GM19397 (cell line): ENCODE results near the gene METTL17.
"Not testable (repeated sequence)": the region's sequence is repeated elsewhere in the genome, so short reads cannot be mapped to it uniquely, and the experiment has no call there.

Source experiments
- ATAC-seq: cut with Tn5 transposase; IDR thresholded peaks from one replicate; pipeline ENCODE4 v1.9.1; 2021; ENCODE audit warnings: mild to moderate bottlenecking, moderate library complexity; ENCODE audit not compliant: unreplicated experiment

Gene METTL17, protein sequence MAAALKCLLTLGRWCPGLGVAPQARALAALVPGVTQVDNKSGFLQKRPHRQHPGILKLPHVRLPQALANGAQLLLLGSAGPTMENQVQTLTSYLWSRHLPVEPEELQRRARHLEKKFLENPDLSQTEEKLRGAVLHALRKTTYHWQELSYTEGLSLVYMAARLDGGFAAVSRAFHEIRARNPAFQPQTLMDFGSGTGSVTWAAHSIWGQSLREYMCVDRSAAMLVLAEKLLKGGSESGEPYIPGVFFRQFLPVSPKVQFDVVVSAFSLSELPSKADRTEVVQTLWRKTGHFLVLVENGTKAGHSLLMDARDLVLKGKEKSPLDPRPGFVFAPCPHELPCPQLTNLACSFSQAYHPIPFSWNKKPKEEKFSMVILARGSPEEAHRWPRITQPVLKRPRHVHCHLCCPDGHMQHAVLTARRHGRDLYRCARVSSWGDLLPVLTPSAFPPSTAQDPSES

DNA sequence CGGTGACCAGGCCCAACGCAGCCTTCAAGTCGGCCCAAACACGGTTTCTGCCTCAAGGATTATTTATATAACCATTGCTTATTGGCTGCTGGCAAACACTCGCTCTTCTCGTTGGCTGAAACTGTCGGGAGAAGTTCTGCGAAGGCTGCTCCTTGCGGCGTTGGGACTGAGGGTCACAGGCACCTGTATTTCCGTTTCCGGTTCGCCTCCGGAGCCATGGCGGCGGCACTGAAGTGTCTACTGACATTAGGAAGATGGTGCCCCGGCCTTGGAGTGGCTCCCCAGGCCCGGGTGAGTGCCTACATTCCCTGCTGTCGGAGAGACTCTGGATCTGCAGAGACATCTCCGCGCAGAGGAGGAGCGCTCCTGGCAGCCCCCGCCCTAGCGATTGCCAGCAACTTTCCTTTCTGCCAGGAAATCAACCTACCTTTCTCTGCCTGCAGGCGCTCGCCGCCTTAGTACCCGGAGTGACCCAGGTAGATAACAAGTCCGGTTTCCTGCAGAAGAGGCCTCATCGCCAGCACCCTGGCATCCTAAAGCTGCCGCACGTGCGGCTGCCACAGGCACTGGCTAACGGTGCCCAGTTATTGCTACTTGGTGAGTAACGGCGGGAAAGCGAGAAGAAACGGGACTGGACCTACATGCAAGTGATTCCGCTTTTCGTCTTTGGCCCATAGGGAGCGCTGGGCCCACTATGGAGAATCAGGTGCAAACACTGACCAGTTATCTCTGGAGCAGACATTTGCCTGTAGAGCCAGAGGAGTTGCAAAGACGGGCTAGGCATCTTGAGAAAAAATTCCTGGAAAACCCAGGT is at the start of gene METTL17:
Gene METTL17, plus strand, starts transcription at position 194 of the 814 bp plus-strand sequence. Its CDS starts 23 bp downstream, at position 217.
- ATAC-seq: peak; percentile 98

DNA sequence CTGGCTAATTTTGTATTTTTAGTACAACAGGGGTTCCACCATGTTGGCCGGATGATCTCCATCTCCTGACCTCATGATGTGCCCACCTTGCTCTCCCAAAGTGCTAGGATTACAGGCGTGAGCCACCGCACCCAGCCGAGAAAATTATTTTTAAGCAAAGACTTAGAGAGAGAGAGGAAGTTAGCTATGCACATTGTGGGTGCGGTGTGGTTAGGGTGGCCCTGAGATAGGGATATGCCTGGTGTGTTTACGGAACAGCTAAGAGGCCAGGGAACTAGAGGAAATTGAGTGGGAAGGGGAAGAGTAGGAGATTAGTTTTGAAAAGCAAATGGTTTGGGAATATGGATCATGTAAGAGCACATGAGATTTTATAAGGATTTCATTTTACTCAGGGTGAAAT is 44.6 kb upstream of the METTL17 start:
- ATAC-seq: not testable (repeated sequence)

DNA sequence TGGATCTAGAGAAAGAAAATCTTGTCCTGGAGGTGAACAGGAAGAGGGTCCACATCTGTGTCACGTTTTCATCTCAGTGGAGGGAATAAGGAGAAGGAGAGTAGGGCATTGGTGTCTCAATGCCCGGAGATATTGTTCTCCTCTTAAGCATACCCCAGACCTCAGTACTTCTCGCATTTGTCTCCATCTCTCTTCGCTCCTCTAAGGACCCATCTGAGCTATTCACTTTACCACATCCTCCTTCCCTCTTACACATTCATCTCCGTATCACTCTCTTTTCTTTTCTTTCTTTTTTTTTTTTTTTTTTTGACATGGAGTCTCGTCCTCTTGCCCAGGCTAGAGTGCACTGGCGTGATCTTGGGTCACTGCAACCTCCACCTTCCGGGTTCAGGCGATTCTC is 43.1 kb upstream of the METTL17 start:
- not testable (repeated sequence) for ATAC-seq

DNA sequence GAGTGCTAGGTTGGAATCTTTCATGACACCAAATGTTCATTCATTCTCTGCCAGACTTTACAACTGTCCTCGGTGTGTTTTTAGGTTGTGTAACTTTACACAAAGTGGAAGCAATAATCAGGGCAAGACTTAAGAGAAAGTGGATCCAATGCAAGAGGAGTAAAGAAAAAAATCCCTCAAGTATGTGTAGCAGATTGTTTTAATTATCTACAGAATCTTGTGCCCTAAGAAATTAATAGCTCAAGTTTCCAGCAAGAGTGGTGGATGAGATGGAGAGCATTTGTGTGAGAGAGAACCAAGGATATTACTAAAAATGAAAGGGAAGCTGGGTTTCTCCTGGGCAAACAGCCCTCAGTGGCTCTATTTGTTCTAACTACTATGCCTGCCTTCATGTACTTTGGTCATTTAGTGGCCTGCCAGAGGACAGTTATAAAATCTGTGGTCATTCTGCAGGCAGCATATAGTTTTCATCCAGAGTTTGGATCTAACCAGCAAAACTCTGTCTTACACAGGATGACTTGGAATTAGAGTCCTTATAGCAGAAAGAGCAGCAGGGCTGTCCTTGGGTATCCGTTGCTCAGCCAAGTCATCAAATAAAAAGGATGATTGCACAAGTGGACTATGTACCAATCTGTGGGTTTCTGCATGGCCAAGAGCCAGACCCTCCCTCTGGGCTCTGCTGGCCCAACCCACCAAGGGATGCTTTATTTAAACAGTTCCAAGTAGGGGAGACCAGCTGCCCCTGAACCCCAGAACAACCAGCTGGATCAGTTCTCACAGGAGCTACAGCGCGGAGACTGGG is 34.8 kb upstream of the METTL17 start, which contains the start of gene RNASE2:
Gene RNASE2, plus strand, starts transcription at position 752 of the 802 bp plus-strand sequence. CDS start 285 bp downstream, outside the sequence.
- ATAC-seq: not testable (repeated sequence)

DNA sequence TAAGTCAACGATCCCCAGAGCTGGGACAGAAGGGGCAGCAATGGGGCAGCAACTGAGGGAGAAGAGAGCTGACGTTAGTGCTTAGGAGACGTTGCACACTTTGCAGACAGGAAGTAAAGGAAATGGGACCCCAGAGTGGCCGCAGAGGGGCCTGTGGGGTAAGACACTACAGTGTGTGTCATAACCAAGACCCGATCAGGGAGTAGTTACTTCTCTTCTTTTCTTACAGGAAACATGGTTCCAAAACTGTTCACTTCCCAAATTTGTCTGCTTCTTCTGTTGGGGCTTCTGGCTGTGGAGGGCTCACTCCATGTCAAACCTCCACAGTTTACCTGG is 34.3 kb upstream of the METTL17 start:
- not testable (repeated sequence) for ATAC-seq

DNA sequence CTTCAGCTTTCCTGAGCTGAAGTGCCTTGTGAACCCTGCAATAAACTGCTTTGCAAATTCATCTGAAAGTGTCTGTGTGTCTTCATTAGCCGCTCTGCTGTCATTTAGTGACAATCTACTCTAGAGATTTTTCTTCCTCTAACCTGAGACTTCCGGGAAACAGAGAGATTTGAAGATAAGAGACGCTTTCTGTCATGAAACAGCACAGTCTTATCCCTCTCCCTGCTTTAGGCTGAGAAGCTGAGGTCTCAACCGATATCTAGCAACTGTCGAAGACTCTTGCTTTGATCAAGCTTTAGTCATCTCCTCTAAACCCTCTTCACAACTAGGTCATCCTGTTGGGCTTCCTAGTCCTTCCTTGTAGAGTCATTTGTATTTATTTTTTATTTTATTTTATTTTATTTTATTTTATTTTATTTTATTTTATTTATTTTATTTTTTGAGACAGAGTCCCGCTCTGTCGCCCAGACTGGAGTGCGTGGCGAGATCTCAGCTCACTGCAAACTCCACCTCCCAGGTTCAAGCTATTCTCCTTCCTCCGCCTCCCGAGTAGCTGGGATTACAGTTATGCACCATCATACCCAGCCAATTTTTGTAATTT is 33.3 kb upstream of the METTL17 start:
- ATAC-seq: no peak

DNA sequence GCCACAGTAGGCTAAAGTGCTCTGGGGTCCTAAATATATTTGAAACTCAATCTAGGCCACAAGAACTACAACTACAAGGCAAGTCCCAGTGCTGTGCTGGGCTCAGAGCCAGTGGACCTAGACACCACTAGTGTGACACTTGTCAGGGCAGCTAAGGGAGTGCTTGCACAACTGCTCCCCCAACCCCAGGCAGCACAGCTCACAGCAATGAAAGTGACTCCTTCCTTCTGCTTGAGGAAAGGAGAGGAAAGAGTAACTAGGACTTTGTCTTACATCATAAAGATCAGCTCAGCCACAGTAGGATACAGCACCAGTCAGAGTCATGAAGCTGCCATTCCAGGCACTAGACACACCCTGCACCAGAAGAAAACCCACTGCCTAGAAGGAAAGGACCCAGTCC is 30.8 kb upstream of the METTL17 start:
- ATAC-seq: not testable (repeated sequence)

DNA sequence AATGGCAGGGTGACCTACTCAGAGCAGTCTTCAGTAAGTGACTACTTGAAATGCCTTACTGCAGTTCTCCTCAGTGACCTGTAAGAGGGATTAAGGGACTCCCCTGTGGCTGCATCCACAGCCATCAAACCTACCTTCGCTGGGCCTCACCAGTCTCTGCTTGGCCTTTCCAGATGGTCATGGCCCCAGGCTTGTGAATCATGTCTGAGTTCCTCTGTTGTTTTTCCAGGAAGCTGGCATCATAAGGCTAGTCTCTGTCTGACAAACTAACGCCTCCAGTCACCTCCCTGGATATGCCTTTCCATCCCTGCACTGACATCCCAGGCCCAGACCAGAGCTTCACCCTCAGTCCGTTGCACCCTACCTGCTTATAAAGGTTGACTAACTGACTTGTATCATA is 20.4 kb upstream of the METTL17 start:
- ATAC-seq: no peak

DNA sequence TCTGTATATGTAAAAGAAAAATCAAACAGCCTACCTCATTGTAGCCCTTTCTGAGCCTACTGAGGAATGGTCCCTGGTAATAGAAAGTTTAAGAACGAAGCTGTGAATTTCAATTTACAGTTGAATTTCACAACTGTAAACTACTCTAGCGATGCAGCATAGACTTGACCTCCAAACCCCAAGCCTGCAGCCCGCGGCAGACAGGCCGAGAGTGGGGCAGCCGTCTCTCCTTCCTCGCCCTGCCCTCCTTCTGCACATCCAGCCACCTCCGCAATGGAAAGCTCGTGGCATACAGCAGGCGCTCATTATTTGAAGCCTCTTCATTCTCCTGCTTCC is 19.2 kb upstream of the METTL17 start:
- peak; percentile 6 for ATAC-seq

DNA sequence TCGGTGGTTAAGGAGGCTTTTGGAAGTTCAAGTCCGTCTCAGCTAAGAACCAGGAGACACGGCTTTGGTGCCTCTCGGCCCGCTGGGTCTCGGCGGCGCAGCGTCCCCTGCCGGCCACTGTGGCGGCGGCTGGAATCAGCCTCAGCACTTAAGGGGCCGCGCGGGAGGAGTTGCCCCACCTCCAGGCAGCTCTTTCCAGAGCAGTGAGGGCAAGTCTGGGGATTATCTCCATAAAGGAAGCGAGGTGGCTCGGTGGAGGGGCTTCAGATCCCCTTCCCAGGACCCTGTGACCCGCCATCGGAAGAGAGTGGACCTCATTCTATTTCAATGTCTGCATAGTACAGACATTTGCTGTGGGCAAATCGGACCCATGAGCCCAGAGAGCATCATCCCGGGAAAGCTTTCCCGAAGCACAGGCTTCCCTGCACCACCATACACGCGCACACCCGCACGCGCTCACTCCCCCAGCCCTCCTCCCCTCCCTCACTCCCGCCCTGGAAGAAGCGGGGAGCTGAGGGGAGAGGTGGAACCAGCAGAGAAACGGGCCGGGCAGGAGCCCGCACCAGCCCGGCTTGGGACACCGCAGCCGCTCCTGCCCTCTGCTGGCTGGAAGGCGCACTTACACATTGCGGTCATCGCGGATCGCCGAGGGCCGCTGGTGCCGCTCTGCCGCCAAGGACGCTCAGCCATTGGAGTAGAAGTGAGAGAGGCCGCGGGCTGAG is 18.6 kb upstream of the METTL17 start:
- ATAC-seq: peak; percentile 92

DNA sequence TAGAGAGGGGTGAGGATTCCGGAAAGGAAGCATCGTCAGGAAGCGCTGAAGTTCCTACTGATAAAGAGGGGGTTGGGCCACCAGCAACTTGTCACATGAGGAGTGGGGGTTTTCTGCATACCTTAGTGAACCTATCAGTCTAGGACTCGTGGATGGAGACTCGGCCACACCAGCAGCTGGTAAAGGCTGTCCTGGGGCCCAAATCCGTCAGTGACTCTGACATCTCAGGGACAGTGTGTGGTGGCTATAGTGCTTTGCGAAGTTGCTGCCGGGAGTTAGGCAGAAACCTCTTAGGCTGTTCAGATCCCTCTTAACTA is 18.1 kb upstream of the METTL17 start:
- peak; percentile 24 for ATAC-seq

DNA sequence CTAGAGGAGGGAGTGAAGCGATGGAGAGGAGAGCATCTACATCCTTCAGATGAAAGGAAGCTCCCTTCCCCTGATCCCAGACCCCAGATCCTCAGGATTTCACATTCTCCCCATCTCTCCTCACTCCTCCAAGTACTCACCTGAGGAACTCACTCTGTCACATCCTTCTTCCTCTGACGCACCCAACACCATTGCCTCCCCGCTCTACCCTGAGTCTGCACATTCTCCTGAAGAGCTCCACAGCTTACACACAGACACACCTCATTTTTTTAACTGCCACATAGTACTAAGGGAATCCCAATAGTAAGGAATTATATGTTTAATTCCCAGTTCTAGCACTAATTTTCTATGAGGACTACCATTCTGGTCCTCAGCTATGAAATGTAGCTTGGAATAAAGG is 16.3 kb upstream of the METTL17 start:
- ATAC-seq: no peak

DNA sequence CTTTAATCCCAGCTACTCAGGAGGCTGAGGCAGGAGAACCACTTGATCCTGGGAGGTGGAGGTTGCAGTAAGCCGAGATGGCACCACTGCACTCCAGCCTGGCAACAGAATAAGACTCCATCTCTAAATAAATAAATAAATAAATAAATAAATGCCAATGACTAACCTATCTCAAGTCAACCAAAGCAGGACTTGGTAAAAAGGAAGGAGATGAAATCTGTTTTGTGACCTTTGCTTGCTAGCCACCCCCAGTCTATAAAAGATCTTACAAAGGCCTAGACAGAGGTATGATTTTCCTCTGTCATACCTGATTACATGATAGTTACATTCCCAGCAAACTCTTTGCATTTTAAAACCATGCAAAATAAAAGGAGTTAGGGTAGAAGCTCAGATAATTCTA is 13.5 kb upstream of the METTL17 start:
- ATAC-seq: no peak

DNA sequence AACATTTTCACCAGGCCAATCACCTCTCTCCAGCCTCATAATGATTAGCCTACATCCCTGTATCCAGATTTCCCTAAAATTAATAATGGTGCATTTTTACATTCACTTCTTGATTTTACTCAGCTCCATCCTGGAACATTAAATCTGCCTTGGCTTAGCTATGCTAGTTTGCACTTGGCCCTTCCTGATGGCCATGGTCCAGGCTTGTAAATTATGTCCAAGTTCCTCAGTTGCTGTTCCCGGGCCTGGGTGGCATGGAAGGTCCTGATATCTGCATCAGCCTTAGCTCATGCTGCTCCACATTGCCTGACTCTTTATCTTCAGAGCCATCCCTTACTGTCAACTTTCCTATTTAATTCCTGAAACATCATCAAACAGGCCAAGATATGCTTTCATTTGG is 11.1 kb upstream of the METTL17 start:
- ATAC-seq: no peak

DNA sequence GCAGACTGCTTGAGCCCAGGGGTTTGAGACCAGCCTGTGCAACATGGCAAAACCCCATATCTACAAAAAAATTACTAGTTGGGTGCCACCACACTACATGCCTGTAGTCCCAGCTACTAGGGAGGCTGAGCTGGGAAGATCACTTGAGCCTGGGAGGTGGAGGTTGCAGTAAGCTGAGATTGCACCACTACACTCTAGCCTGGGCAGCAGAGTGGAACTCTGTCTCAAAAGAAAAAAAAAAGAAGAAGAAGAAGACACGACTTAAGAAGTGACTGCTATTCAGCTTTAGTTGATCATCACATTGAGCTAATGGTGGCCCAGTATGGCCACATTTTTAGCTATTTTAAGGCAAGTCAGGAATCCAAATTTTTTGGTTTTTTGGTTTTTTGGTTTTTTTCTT is 8.9 kb upstream of the METTL17 start:
- no peak for ATAC-seq

DNA sequence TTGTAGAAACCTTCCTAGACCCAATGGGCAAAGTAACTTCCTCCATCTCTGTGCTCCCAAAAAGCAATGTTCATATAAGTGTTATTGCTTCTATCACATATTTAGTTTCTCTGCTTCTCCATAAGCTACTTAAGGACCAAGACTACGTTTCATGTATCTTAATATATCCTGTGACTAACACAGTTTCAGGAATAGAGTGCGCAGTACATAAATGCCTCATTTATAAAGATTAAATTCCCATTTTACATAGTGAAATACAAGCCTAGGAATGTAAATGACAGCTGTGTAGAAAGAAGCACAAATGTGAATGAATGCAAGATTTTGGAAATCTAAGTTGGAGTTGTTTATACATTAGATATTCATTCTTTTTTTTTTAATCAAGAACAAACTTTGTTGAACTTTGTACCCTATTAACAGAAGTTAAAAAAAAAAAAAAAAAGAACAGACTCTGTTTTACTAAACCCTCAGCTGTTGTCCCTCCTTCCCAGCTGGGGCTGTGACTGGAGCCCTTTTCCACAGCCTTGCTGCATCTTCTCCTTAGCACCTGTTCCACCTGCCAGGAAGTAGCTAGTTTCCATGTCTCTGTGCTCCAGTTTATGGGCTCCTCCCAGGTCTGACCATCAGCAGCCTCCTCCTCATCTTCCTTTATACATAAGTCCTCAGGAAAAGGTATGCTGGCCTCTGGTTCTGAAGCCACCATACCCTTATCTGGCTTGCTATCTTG is 7.0 kb upstream of the METTL17 start:
- ATAC-seq: no peak

DNA sequence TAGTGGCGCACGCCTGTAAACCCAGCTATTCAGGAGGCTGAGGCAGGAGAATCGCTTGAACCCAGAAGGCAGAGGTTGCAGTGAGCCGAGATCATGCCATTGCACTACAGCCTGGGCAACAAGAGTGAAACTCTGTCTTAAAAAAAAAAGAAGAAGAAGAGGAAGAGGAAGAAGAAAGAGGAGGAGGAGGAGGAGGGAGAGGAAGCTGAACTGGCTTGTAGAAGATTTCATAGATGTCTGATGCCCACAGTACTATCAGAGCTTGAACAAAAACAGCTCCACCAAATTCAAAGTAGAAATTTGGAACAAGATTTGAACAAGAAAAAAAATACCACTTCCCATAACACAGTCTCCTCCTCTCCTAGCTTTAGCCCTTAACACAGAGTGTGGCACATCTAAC is 4.1 kb upstream of the METTL17 start:
- ATAC-seq: not testable (repeated sequence)

DNA sequence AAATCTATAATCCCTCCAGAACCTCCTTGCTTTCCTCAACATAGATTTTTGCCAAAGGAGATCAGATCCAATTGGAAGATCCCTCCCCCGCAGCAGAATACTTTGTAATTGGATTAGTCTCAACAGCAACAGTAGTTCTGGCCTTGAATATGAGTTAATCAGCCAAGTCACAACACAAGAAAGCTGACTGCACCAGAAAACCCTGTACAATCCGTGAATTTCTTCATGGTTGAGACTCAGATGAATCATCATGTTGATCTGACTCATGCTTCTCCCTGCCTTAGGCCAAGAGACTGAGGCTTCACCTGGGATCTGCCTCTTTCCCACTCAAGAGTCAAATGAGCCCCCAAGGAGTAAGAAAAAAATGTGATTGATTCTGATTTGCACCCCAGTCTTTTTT is 3.0 kb upstream of the METTL17 start:
- ATAC-seq: no peak

DNA sequence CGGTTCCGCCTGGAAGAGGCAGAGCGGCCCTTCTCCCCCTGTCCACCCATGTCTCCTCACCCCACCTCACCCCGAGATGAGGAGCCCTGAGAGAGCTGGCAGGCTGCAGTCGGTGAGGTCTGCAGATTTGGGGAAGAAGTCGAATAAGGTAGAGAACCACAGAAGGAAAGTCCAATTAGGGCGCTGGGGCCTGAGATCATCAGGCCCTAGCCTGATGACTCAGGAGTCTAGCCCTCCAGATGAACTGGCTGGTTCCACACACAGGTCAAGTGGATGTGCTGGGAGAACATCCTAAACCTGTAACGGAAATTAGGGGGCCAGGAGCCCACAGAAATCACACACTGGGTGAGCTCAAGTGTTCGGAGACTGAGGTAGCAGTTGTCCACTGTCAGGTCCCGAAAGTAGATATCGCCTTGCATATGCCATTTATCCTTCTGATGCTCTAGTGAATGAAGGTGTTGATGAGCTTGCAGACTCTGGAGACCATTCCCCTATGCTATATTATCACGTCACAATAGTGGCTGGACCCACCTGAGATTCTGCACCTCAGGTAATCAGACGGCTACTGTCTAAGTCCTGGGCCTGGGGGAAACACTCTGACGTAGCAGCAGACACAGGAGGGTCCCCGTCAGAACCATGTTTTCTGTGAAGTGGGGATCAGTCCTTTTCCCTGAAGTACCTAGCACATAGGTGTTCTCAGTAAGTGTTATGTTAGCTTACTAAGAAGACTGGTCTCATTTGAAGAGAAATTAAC is 886 bp upstream of the METTL17 start:
- ATAC-seq: no peak
